ENCODE results near the gene DLG1. TPM values are rescaled to one million over a fixed set of nuclear protein-coding genes. Genes with fewer than 3 reads are reported as not detected.

The DLG1 gene
- total RNA-seq, 1 donor from 2014 or later: 48.6 TPM

- peak; percentile 88 for ATAC-seq
- DNase-seq (ENCODE audit: missing footprints): peak; percentile 90
- intact Hi-C loops (cut with DNase I): loop anchor here (1.0 to 10.0 kb wide), 3 partner anchors 27 to 502 kb away; no protein-coding TSS in a partner anchor
Measured at GRCh38 chr3:197002701-197003454, 295.5 kb downstream of the DLG1 start.

- no peak for DNase-seq (ENCODE audit: missing footprints)
- intact Hi-C loops (cut with DNase I): loop anchor here (2.0 to 10.0 kb wide), 2 partner anchors 185 to 503 kb away; no protein-coding TSS in a partner anchor
- peak; percentile 30 for ATAC-seq
Measured at GRCh38 chr3:197001972-197002700, 296.3 kb downstream of the DLG1 start.

DNA sequence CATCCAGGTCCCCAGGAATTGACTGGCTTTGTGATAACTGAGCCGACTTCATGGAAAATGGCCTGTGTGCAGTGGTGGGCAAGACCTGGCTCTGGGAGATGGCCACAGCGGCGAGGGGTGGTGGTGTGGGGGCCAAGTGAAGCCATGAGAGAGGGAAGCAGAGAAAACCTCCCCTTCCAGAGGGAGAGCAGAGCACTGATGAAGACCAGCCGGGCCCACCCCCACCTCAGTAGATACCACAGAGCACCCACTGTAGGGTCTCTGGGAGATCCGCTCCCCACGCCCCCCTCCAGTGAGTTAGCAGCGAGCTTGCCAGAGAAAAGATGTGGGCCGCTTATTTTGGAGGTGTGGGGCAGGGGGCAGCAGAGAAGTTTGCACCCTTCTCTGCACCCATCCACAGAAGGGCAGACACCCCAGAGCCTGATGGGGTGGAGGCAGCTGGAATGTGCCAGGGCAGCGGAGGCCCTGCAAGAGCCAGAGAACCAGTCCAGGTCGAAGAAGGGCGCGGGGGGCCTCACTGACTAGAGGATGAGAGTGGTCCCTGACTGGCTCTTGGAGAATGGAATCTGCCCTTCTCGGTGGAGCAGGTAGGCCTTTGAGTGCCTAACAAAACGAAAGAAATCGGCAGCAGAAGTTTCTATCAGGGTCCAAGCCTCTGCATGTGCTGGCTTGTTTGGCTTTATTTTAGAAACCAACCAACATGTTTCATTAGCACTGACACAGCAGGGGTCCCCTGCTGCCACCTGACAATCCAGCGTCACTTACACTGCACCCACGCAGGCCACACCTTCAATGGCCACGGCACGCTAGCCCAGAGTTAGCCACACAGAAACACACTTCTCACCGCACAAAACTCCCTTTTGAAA, 297.1 kb downstream of the DLG1 start:
- ATAC-seq: no peak
- intact Hi-C loops (cut with DNase I): loop anchor here (10.0 kb wide), 1 partner anchor 503 kb away; no protein-coding TSS in a partner anchor
- no peak for DNase-seq (ENCODE audit: missing footprints)

DNA sequence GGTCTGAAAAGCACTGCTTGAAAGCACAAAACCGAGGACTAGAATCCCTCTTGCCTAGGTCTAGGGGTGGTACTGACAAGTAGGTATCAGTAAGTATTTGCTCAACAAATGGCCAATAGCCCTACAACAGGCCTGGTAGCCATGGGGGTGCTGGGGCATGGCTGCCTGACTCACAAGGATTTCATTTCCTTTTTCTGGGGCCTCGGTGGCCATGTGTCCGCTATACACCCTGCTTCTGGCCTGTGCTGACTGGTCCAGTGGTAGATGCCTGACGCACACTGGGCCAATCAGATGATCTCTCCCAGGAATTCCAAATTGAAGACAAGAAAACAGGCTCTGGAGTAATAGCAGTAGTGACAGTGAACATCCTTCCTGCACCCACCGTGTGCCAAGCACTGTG, 298.2 kb downstream of the DLG1 start:
- intact Hi-C loops (cut with DNase I): loop anchor here (10.0 kb wide), 1 partner anchor 505 kb away; no protein-coding TSS in a partner anchor
- DNase-seq (ENCODE audit: missing footprints): no peak
- ATAC-seq: no peak

GRCh38 chr3:196998966-196999760, 299.2 kb downstream of the DLG1 start:
- DNase-seq (ENCODE audit: missing footprints): no peak
- ATAC-seq: no peak
- intact Hi-C loops (cut with DNase I): no loop called here

DNA sequence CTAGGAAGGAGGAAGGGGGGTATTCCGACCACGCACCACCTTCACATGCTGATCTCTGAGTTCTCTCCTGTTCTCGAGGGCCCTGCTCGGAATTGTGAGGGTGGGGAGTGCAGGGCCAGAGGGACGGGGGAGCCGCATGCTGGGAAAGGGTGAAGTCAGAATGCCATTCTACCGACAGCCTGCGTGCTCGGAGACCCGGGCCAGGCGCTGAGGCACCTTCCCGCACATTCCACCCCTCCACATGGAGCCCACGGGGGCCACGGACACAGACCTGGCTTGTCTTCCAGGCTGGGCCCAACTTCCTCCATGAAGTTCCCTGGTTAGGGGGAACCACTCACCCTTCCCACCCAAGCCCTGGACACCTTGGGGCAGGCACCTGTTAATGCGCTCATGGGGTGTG, 301.1 kb downstream of the DLG1 start:
- DNase-seq (ENCODE audit: missing footprints) (no peak), ATAC-seq (no peak)
- intact Hi-C loops (cut with DNase I): no loop called here

DNA sequence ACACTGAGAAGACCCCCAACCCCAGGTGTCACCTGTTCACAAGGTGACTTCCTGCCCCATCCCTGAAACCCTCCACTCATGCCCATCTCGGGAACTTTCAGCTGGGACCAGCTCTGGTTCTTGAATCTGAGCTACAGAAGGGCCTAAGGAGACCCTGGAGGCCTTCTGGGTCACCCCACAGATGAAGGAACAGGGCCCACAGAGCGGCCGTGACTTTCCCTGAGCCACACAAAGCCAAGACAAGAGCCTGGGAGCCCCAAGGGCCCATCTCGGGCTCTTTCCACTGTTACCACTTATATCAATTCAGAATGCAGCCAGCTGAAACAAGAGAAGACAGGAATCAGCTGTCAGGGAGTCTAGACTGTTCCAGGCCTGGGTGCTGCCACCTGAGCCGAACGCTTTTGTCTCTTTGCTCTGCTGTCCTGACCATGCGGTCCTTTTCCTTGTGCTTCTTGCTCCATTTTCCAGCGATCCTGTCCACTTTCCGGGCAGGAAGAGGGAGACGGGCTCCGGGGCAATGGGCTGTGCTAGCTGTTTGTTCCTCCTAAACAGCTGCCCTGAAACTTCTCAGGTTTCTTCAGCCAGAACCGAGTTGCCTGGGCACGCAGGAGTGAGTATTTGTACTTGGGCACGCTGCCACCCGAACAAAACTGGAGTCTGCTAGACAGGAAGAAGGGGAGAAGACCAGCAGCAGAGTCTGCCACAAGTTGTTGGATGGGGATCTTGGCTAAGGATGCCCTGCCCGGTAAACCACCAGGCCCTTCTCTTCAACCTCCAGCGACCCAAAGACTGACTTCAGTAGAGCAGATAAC, 301.8 kb downstream of the DLG1 start:
- ATAC-seq (no peak), DNase-seq (ENCODE audit: missing footprints) (no peak)
- intact Hi-C loops (cut with DNase I): no loop called here

DNA sequence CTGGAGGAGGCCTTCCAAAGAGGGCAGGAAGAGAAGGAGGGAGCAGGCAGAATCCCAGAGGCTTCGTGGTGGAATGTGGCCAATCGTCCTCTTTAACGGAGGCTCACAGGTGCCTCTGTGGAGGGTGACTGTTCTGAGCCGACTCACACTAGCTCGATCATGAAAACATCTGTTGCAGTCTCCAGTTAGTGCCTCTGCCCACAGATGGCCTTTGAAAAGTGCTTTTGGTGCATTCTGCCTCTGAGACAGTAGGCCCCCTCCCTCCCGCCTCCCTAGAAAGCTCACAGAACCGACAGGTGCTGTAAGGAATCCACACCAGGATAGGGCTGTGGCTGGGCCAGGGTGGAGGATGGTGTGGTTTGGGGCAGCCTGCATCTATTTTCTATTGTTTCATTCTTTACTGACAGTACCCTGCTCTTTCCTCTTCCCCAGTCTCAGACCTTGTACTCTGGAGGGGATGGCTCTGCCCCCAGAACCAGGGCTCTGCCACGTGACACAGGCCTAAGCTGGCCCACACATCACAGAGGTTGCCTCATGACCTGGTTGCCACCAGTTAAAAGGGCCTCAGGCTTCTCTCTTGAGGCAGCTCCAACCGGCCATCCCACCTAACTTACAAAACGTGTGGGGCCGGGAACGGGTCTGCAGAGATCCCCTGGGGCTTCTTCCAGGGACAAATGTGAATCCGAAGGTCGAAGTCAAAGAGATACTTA, 302.6 kb downstream of the DLG1 start:
- DNase-seq (ENCODE audit: missing footprints) (no peak), ATAC-seq (no peak)
- intact Hi-C loops (cut with DNase I): no loop called here

- DNase-seq (ENCODE audit: missing footprints) (no peak), ATAC-seq (no peak)
- intact Hi-C loops (cut with DNase I): no loop called here
Measured at GRCh38 chr3:196995027-196995426, 303.4 kb downstream of the DLG1 start.

GRCh38 chr3:196994056-196994455, 304.4 kb downstream of the DLG1 start:
- ATAC-seq (no peak), DNase-seq (ENCODE audit: missing footprints) (no peak)
- intact Hi-C loops (cut with DNase I): no loop called here

Small RNA genes within 50 kb of the gene (microRNA-seq; reads per million reads assigned to microRNA genes)
- not detected for gene MIR4797

Data from Right ventricle myocardium inferior (tissue), 1 donor.